Upper lobe of left lung (tissue), 4 donors: ENCODE results near the gene BTLA.

ENCODE experiments used
- CTCF ChIP-seq, 6 experiments: fragments of 450-650 bp in 4 of 6; fragments of 200-600 bp in 2 of 6; sonication (generic) in 2 of 6; IDR thresholded peaks; one replicate each; pipeline ENCODE4 v1.5.1; 2016 to 2019; ENCODE audit warnings: antibody characterized with exemption in 6 of 6
- EP300 ChIP-seq, 4 donors: sonication (generic); formaldehyde crosslinking; IDR thresholded peaks; one replicate each; pipeline ENCODE4 v1.5.1; 2017; ENCODE audit warnings: antibody characterized with exemption in 4 of 4, control low read depth in 2 of 4
- POLR2A ChIP-seq, 4 donors: fragments of 450-650 bp; IDR thresholded peaks; one replicate each; pipeline ENCODE4 v1.5.1; 2016 to 2017; ENCODE audit warnings: antibody characterized with exemption in 4 of 4, mild to moderate bottlenecking in 2 of 4
- POLR2AphosphoS5 ChIP-seq, 2 donors: sonication (generic); formaldehyde crosslinking; IDR thresholded peaks; one replicate each; pipeline ENCODE4 v1.5.1; 2017; ENCODE audit warnings: antibody characterized with exemption in 2 of 2

- TF ChIP-seq CTCF (IDR thresholded peaks at IDR 0.05) (no peak), POLR2A (IDR thresholded peaks at IDR 0.05) (no peak), POLR2AphosphoS5 (IDR thresholded peaks at IDR 0.05) (no peak), EP300 (IDR thresholded peaks at IDR 0.05) (no peak)
Measured at GRCh38 chr3:112415390-112415789, 83.9 kb downstream of the BTLA start.
